K562 (cell line): ENCODE measurements around the gene SLFN14. TPM values are rescaled to one million over a fixed set of nuclear protein-coding genes. Genes with fewer than 3 reads are reported as not detected.

Source experiments
- ARID1B ChIP-seq: fragments of 450-650 bp; IDR thresholded peaks from 2 replicates; pipeline ENCODE4 v1.6.1; 2016; ENCODE audit warnings: antibody characterized with exemption, mild to moderate bottlenecking, inconsistent platforms
- ATF7 ChIP-seq: fragments of 450-650 bp; IDR thresholded peaks from 2 replicates; pipeline ENCODE4 v1.7.1; 2014; ENCODE audit warnings: mild to moderate bottlenecking, moderate library complexity
- BCL6 ChIP-seq: fragments of 250-450 bp; sonication (Bioruptor Pico); IDR thresholded peaks from 2 replicates; pipeline ENCODE4 v1.4.0; 2020
- CBFB ChIP-seq: sonication (generic); formaldehyde crosslinking; IDR thresholded peaks from 2 replicates; pipeline ENCODE4 v1.4.0; 2020; ENCODE audit warnings: mild to moderate bottlenecking, missing genetic modification reagents
- DMBX1 ChIP-seq: fragments of 250-450 bp; sonication (Bioruptor Pico); IDR thresholded peaks from 2 replicates; pipeline ENCODE4 v1.8.0; 2022; ENCODE audit warnings: inconsistent platforms, mild to moderate bottlenecking, moderate library complexity, borderline replicate concordance
- HDAC1 ChIP-seq, 2 experiments: fragments of 450-650 bp; IDR thresholded peaks; 2 replicates each; pipeline ENCODE4 v1.6.1; 2016 to 2017; ENCODE audit warnings: inconsistent platforms in 1 of 2, mild to moderate bottlenecking in 1 of 2, moderate library complexity in 1 of 2
- MAFG ChIP-seq: fragments of 450-650 bp; conservative IDR thresholded peaks from 2 replicates; pipeline ENCODE4 v1.6.1; 2016; ENCODE audit warnings: missing genetic modification characterization, missing compliant biosample characterization
- MITF ChIP-seq: IDR thresholded peaks from 2 replicates; pipeline ENCODE4 v1.6.1; 2014; ENCODE audit warnings: antibody characterized with exemption
- OTX1 ChIP-seq: fragments of 450-650 bp; formaldehyde crosslinking; IDR thresholded peaks from 2 replicates; pipeline ENCODE4 v1.4.0; 2022; ENCODE audit warnings: mild to moderate bottlenecking
- RAD51 ChIP-seq: fragments of 450-650 bp; IDR thresholded peaks from 2 replicates; pipeline ENCODE4 v1.7.1; 2016; ENCODE audit warnings: low read depth, mild to moderate bottlenecking, borderline replicate concordance
- SMAD3 ChIP-seq: fragments of 450-650 bp; formaldehyde crosslinking; conservative IDR thresholded peaks from 2 replicates; pipeline ENCODE4 v1.4.0; 2020; ENCODE audit warnings: mild to moderate bottlenecking
- SMAD4 ChIP-seq: fragments of 250-450 bp; sonication (Bioruptor Pico); conservative IDR thresholded peaks from 2 replicates; pipeline ENCODE4 v1.8.0; 2021; ENCODE audit warnings: inconsistent platforms, mild to moderate bottlenecking, moderate library complexity
- SMARCA4 ChIP-seq: fragments of 450-650 bp; IDR thresholded peaks from 2 replicates; pipeline ENCODE4 v1.6.1; 2016
- TAF1 ChIP-seq: IDR thresholded peaks from 2 replicates; pipeline ENCODE4 v1.6.1; 2011; ENCODE audit warnings: mild to moderate bottlenecking, low read length, moderate library complexity; ENCODE audit not compliant: insufficient read depth, control insufficient read depth, severe bottlenecking; ENCODE audit errors: extremely low read depth
- TCF7 ChIP-seq: sonication (generic); IDR thresholded peaks from 2 replicates; pipeline ENCODE4 v1.6.1; 2016; ENCODE audit warnings: antibody characterized with exemption, borderline replicate concordance
- TRIM24 ChIP-seq, 2 experiments: fragments of 450-650 bp; IDR thresholded peaks; 2 replicates each; pipeline ENCODE4 v1.6.1; 2016
- ZNF384 ChIP-seq: IDR thresholded peaks from 2 replicates; pipeline ENCODE4 v1.6.1; 2012; ENCODE audit warnings: low read depth, low read length, improper control_type of control experiment
- ZNF592 ChIP-seq: fragments of 450-650 bp; IDR thresholded peaks from 2 replicates; pipeline ENCODE4 v1.6.1; 2017; ENCODE audit warnings: antibody characterized with exemption, mild to moderate bottlenecking
- ZNF696 ChIP-seq: fragments of 250-450 bp; sonication (Bioruptor Pico); conservative IDR thresholded peaks from 2 replicates; pipeline ENCODE4 v1.4.0; 2020; ENCODE audit warnings: mild to moderate bottlenecking, moderate library complexity
- polyA plus RNA-seq, 8 experiments: library from polyadenylated mRNA; depleted of rRNA in 4 of 8; stranded (reverse) in 5 of 8; unstranded in 3 of 8; fragments of >200 nt; fragmentation: Nextera tagmentation in 2 of 8; fragmentation: Illumina TruSeq in 1 of 8; extraction: Ambion mirVana in 2 of 8; extraction: Trizol in 1 of 8; gene quantifications; 2 replicates each; pipeline versions ENCODE4 v1.2.1 to v1.2.3, GENCODE V29; 2011 to 2014; ENCODE audit warnings: inconsistent platforms in 1 of 8, missing spikeins in 1 of 8
- total RNA-seq, 7 experiments: library from RNA; depleted of rRNA in 6 of 7; stranded (reverse); fragments of >200 nt in 6 of 7; fragmentation: Illumina TruSeq in 2 of 7; extraction: Trizol in 2 of 7; gene quantifications; 2 replicates each; pipeline versions ENCODE4 v1.2.1 to v1.2.3, GENCODE V29; 2011 to 2021; ENCODE audit warnings: low replicate concordance in 1 of 7
- TF ChIP-seq, protein P1 (sequence below), 2 experiments: fragments of 250-450 bp in 1 of 2; fragments of 450-650 bp in 1 of 2; sonication (Bioruptor Pico) in 1 of 2; IDR thresholded peaks; 2 replicates each; pipeline versions ENCODE4 v1.6.1 to v1.8.0; 2016 to 2021; ENCODE audit warnings: mild to moderate bottlenecking in 2 of 2, moderate library complexity in 2 of 2, missing compliant biosample characterization in 1 of 2, missing genetic modification characterization in 1 of 2

The SLFN14 gene
- total and polyA plus RNA-seq, 9 of the 15 experiments (the other 6 are each of a cell fraction or from before 2014, with no cell fraction given) = 1.3 to 4.3 (median 3.1) TPM

- TF ChIP-seq ZNF592 (0 out of 2 replicates have a peak, but pooled peaks have one; percentile 43), OTX1 (peak; percentile 42; the same call in 1 of the 2 replicates), ATF7 (peak; percentile 94), BCL6 (no peak; the same call in 1 of the 2 replicates), SMARCA4 (peak; percentile 100), TRIM24 (IDR thresholded peaks at IDR 0.05) (peak; percentile 94 to 96), CBFB (CRISPR knock-in tag) (no peak), RAD51 (peak; percentile 40; the same call in 1 of the 2 replicates), MAFG (peak; percentile 60; the same call in 1 of the 2 replicates), ARID1B (peak; percentile 100), DMBX1 (CRISPR knock-in tag) (peak; percentile 91), TAF1 (peak; percentile 75), MITF (peak; percentile 83), SMAD3 (CRISPR knock-in tag) (peak; percentile 80; the same call in 1 of the 2 replicates), ZNF696 (CRISPR knock-in tag) (no peak), SMAD4 (CRISPR knock-in tag) (peak; percentile 97), ZNF384 (peak; percentile 90), TCF7 (peak; percentile 80; the same call in 1 of the 2 replicates), HDAC1 (IDR thresholded peaks at IDR 0.05) (peak in 1 of 2 experiments; percentile 81; a peak in 2 of 4 replicates)
- TF ChIP-seq, protein P1, sequence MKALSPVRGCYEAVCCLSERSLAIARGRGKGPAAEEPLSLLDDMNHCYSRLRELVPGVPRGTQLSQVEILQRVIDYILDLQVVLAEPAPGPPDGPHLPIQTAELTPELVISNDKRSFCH (CRISPR knock-in tag; IDR thresholded peaks at IDR 0.05) = no peak
- TF ChIP-seq, protein P1 (tag; IDR thresholded peaks at IDR 0.05) = 0 out of 2 replicates have a peak, but pooled peaks have one; percentile 36
These were observed at the start of gene SLFN14 (continued) for GRCh38 chr17:35560703-35561102.
